Sciatic nerve (tissue), 2 donors: ENCODE data around the gene AP2B1. TPM values are rescaled to one million over a fixed set of nuclear protein-coding genes. Genes with fewer than 3 reads are reported as not detected.
"Not testable (repeated sequence)": the region's sequence is repeated elsewhere in the genome, so short reads cannot be mapped to it uniquely, and the experiment has no call there.

Experiments used
- ATAC-seq: fragments of 200-7000 bp; cut with Tn5 transposase; one replicate; pipeline ENCODE4 v1.9.1; 2020; ENCODE audit warnings: mild to moderate bottlenecking, moderate library complexity
- DNase-seq: peaks from one replicate; pipeline ENCODE4 v3.0.0-alpha.2; 2020; ENCODE audit warnings: low spot score
- intact Hi-C: fragments of 100-400 bp; cut with DNase I; formaldehyde crosslinking; loops from one replicate; pipeline ENCODE4 v1.14.2; 2022
- total RNA-seq: library from RNA; stranded (reverse); fragmentation: NEBNext Ultra II Directional; extraction: Animal tissue kit (Norgen Biotek cat#: 25700); gene quantifications from one replicate; pipeline ENCODE4 v1.2.1, GENCODE V29; 2021
- donor health status: DM: no; HTN: no; CAD: no.
- donor health status: DM: no; HTN: no; CAD: no.

AP2B1 gene
- total RNA-seq, 1 donor from 2014 or later: 130 TPM

- intact Hi-C loops: no loop called here
- no peak for ATAC-seq
- DNase-seq: no peak
Observed at GRCh38 chr17:35566968-35567367, 20.2 kb upstream of the AP2B1 start.

GRCh38 chr17:35568561-35568960, 18.6 kb upstream of the AP2B1 start:
- ATAC-seq: no peak
- no peak for DNase-seq
- intact Hi-C loops: no loop called here

GRCh38 chr17:35569405-35569804, 17.7 kb upstream of the AP2B1 start:
- DNase-seq: no peak
- ATAC-seq: no peak
- intact Hi-C loops: no loop called here

DNA sequence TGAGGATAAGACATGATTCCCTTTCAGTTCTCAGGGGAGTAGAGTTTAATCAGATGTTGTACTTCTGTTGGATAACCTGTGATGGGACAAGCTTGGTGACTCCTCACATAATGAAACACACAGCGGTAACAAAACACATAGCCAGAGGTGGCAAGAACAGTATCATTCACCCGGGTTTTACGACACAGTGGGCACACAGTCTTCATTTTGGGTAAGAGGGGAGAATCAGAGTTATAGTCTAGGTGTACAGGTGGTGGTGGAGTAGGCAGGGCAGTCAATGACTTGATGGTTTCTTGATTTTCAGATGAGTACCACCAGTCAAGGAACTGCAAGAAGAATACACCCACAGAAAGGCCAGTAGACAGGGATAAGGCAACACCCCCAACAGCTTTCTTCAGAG, 11.4 kb upstream of the AP2B1 start:
- ATAC-seq (no peak), DNase-seq (no peak)
- intact Hi-C loops: no loop called here

GRCh38 chr17:35577830-35578196, 9.3 kb upstream of the AP2B1 start:
- DNase-seq (no peak), ATAC-seq (peak; percentile 37)
- intact Hi-C loops: no loop called here

- ATAC-seq (peak; percentile 99), DNase-seq (peak; percentile 92)
- intact Hi-C loops: no loop called here
Observed at GRCh38 chr17:35578197-35578928, 8.8 kb upstream of the AP2B1 start, which contains the start of gene PEX12. Gene PEX12 (minus strand): TSS chr17:35578571. CDS start chr17:35578021, 550 bp downstream.

DNA sequence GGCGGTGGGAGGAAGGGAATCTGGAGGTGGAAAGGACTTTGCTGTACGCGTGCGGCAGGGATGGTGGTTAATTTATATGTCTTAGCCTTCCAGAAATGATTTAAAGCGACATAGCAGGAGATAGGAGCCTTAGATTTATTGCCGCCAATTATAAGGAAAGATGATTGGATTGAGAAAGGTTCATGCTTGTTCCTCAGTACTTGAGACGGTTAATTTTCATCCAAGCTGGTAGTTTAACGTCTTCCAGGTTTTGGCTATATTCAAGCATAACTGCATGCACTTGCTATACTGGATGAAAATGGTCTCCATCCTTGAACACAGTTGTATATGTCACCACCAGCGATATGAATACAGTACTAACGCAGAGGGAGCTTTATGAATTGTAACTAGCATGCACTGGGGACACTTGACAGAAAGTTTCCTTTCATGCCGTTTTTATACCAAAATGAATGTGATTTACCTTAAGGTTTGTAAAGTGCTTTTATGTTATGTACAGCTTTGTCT, 8.1 kb upstream of the AP2B1 start:
- intact Hi-C loops: no loop called here
- DNase-seq (no peak), ATAC-seq (no peak)

DNA sequence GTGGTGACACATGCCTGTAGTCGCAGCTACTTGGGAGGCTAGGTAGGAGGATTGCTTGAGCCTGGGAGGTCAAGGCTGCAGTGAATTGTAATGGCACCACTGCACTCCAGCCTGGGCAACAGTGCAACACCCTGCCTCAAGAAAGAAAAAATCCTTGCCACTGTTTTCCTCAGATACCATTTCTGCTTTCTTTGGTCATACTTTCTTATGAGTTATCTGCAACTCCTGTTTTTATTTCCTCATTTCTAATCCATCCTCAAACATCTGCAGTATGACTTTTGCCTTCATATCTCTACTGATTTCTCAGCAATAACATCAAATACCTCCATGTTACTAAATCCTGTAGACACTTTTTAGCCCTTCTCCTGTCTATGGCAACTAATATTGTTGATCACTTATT, 3.1 kb upstream of the AP2B1 start:
- DNase-seq (no peak), ATAC-seq (no peak)
- intact Hi-C loops: no loop called here

DNA sequence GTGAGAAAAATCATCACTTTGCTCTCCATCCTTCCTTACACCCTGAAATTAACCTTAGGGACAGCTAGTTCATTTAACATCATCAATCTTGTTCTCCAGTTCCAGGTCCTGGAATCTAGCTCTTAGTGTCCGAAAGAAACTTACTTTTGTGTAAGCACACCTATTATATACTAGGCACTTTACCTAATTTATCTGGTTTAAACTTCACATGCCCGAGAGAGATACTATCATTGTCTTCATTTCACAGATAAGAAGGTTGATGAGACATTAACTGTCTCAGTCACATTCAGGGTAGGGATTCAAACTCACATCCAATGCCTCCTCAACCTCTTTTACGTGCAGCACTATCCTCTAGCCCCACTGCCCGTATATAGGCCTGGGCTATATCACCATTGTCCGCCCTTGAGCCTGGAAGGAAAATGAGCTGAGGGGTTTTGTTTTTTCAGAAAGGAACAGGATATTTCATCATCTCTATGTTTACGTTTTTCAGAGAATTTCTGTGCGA, 501 bp upstream of the AP2B1 start:
- DNase-seq: no peak
- ATAC-seq: peak; percentile 25
- intact Hi-C loops: no loop called here

DNA sequence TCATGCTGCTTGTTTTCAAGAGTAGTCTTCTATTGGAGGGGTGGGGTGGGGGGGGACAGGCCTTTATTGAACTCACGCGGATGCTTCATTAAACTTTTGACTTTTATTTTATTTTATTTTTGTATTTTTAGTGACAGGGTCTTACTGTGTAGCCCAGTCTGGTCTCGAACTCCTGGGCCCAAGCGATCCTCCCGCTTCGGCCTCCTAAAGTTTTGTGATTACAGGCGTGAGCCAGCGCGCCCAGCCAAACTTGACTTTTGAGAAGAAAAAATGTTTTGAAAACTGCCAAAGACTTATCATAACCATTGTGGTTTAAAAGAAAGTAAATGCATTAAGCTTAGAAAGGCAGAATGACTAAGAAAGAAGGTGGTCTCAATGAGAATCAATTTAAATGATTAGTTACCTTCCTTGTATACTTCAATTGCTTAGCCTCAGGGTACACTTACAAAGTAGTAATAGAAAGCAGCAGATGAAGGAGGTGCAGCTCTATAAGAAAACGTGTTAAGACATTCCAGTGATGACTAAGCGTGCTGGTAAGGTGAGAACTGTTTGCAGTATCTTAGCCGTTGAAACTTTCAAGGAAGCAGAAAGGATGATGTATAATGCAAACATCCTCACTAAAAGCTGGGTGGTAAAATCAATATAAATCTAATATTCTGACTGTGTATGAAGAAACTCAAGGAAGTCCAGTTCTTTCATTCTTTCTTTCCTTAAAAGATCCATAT, 1.2 kb downstream of the AP2B1 start:
- ATAC-seq (no peak), DNase-seq (no peak)
- intact Hi-C loops: no loop called here

DNA sequence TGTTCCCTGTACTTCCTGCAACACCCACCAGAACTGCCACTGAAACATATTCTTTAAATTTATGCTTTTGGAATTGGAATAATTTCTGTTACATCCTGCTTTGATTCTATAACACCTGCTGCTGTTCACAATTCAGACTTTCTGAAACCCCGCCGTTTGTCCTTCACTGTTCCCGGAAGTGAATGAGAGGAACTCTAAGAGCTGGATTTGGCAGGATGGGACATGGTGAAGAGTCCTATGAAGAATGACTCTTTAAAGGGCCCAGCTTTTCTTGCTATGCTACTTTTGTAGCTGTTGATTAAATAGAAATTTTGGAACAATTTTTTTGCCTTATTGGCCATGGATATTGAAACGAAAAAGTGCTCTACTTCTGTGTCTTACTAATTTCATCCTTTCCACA, 8.9 kb downstream of the AP2B1 start:
- no peak for ATAC-seq
- DNase-seq: no peak
- intact Hi-C loops: no loop called here

DNA sequence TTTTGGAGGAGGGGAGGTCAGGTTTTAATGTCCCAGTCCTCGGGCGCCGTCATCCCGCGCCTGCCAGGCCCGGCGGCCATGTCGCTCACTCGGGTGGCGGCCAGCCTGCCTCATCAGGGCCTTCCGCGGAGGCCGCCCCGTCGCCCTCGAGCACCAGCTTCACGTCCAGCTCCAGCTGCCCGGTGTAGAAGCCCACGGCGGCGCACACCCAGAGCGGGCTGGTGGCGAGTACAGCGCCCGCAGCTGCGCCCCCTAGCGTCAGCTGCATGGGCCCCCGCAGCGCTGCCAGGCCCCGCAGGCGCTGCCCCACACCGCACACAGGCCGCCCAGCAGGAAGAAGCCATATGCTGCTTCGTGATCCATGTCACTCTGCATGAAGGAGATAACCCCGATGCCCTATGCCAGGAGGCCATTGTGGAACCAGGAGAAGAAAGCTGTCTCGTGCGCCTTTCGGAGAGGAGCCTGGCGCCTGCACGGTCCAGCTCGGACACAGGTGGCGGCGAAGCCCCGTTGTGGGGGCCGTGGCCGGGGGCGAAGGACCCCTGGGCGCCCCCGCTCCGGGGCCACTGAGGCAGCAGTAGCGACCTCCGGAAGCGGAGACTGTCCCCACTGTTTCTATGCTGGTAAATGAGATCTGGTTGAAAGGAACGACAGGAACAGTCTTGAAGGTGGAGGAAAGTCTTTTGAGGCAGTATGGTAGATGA, 9.6 kb downstream of the AP2B1 start:
- intact Hi-C loops: no loop called here
- ATAC-seq (no peak), DNase-seq (no peak)

DNA sequence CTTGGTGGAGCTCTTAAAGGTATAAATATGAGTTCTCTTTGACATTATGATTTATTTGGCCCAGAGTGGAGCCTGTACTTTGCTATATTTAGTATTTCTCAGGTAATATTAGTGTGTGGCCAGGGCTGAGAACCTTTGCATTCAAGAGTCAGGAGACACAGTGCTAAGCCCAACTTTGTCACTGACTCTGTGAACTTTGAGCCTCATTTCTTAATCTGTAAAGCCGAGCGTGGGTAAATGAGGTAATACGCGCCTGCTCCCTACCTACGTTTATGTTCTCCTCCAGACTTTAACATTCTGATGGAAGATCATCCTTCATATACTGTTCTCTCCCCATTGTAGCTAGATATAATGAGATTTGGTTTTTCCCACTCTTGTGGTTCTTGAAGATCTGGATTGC, 10.5 kb downstream of the AP2B1 start:
- intact Hi-C loops: no loop called here
- no peak for ATAC-seq
- no peak for DNase-seq

DNA sequence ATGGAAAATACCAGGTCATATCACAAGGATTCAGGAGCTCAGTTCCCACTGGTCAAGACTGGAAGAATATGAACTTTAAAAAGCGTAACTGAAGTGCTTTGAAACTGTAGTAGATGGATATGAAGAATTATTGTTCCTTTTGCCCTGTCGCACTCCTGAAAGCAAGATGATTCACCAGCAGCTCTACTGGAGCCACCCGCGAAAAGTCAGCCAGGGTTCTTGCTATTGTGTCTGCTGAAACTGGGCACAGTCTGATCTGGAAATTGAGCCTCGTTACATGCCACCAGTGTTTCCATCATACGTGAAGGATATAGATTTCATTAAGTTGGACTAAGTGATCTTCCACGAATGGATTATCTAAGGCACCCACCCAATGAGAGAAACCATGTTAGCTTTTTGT, 16.6 kb downstream of the AP2B1 start:
- ATAC-seq (no peak), DNase-seq (no peak)
- intact Hi-C loops: no loop called here

- intact Hi-C loops: no loop called here
- DNase-seq: no peak
- ATAC-seq: no peak
Observed at GRCh38 chr17:35605678-35606077, 18.6 kb downstream of the AP2B1 start.

- intact Hi-C loops: no loop called here
- DNase-seq (no peak), ATAC-seq (no peak)
Observed at GRCh38 chr17:35607239-35607847, 20.2 kb downstream of the AP2B1 start.

DNA sequence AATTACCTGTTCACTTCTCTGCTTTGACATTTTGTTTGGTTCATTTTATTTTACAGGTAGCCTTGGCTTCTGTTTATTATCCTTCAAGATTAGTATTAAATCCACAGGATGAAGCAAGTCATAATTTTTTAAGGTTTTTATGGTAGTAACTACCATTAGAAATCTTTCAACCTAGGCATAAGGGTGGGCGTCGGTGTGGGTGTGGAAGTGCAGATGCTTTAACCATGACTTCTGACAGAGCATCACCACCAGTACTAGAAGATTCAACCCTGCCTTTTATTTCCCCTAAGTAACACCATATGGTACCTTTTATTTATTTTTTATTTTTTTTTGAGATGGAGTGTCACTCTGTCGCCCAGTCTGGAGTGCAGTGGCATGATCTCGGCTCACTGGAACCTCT, 22.7 kb downstream of the AP2B1 start:
- intact Hi-C loops: loop anchor here (10.0 kb wide), 1 partner anchor 135 kb away; no protein-coding TSS in a partner anchor
- no peak for ATAC-seq

DNA sequence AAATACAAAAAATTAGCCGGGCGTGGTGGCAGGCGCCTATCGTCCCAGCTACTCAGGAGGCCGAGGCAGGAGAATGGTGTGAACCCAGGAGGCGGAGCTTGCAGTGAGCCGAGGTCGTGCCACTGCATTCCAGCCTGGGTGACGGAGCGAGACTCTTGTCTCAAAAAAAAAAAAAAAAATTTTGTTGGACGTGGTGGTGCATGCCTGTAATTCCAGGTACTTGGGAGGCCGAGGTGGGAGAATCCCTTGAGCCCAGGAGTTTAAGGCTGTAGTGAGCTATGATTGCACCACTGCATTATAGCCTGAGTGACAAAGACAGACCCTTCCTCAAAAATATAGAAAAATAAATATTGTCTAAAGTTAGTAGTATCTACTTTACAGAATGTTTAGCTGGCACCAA, 23.6 kb downstream of the AP2B1 start:
- intact Hi-C loops: loop anchor here (10.0 kb wide), 1 partner anchor 134 kb away; no protein-coding TSS in a partner anchor
- ATAC-seq, DNase-seq: not testable (repeated sequence)

More for the DNA sequence above, 22.7 kb downstream of the AP2B1 start:
- DNase-seq: no peak

DNA sequence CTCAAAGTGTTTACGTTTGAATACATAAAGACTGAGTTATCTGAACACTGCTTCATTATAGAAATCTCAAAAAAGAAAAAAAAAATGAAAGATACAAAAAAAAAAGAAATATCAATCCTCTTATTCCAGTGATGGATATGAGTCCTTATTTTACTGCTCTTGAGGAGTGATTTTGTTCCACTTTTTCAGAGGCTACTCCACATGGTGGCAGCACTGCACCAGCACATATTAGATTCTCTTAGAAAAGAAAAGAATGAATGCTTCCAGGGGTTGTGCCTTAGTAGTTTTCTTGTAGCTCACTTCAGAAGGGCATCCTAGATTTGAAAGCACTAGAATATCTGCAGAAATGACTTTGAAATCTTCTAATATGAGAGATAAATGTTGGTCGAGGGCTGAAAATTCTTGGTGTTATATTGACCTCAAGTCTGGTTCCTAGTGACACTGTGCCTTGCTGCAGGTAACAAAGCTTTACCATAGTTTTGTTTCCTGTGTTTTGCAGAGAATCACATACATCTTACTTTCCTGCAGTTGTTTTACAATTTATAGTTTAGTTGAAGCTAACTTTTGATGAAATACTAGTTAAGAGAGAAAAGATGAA, 25.9 kb downstream of the AP2B1 start:
- DNase-seq (peak; percentile 66), ATAC-seq (no peak)
- intact Hi-C loops: loop anchor here (10.0 kb wide), 1 partner anchor 132 kb away; no protein-coding TSS in a partner anchor
